ENCODE data around the gene HECW1.
"Not testable (repeated sequence)": the region's sequence is repeated elsewhere in the genome, so short reads cannot be mapped to it uniquely, and the experiment has no call there.

GRCh38 chr7:43584733-43585132, 472.3 kb downstream of the HECW1 start:
- TF ChIP-seq CTCF (IDR thresholded peaks at IDR 0.05 in 4 of 5, conservative IDR thresholded peaks at IDR 0.05 in 1 of 5); POLR2A (IDR thresholded peaks at IDR 0.05): not testable (repeated sequence)
